Peyer's patch (tissue), 4 donors: ENCODE results near the gene GFRA3. TPM values are rescaled to one million over a fixed set of nuclear protein-coding genes. Genes with fewer than 3 reads are reported as not detected.
"Not testable (repeated sequence)": the region's sequence is repeated elsewhere in the genome, so short reads cannot be mapped to it uniquely, and the experiment has no call there.

Experiments
- DNase-seq, 3 donors: peaks; one replicate each; pipeline ENCODE4 v3.0.0-alpha.2; 2017 to 2019
- H3K27ac ChIP-seq, 4 donors: fragments of 200-600 bp; sonication (generic); one replicate each; pipeline ENCODE4 v1.5.1; 2016 to 2019
- H3K27me3 ChIP-seq, 2 donors: fragments of 200-600 bp; sonication (generic); one replicate each; pipeline ENCODE4 v1.5.1; 2019
- H3K36me3 ChIP-seq, 3 donors: fragments of 200-600 bp; sonication (generic); one replicate each; pipeline ENCODE4 v1.5.1; 2016 to 2019
- H3K4me1 ChIP-seq, 4 donors: fragments of 200-600 bp; sonication (generic); one replicate each; pipeline ENCODE4 v1.5.1; 2016 to 2019
- H3K4me3 ChIP-seq, 4 donors: fragments of 200-600 bp; sonication (generic); 1 replicate in 3 of 4; 2 replicates in 1 of 4; pipeline ENCODE4 v1.5.1; 2016 to 2019; ENCODE audit warnings: mild to moderate bottlenecking in 1 of 4
- H3K9me3 ChIP-seq, 4 donors: fragments of 200-600 bp; sonication (generic); one replicate each; pipeline ENCODE4 v1.5.1; 2016 to 2019; ENCODE audit warnings: mild to moderate bottlenecking in 1 of 4
- POLR2A ChIP-seq, 2 donors: fragments of 450-650 bp; IDR thresholded peaks; one replicate each; pipeline ENCODE4 v1.5.1; 2017; ENCODE audit warnings: antibody characterized with exemption in 2 of 2, mild to moderate bottlenecking in 2 of 2, moderate library complexity in 2 of 2
- total RNA-seq, 4 donors: library from RNA; depleted of rRNA; stranded (reverse); fragments of >200 nt; gene quantifications; one replicate each; pipeline ENCODE4 v1.1.0, GENCODE V29; 2016
- TF ChIP-seq, protein P1 (sequence below), 6 experiments: fragments of 450-650 bp in 4 of 6; fragments of 200-600 bp in 2 of 6; sonication (generic) in 1 of 6; IDR thresholded peaks; one replicate each; pipeline ENCODE4 v1.5.1; 2017 to 2019; ENCODE audit warnings: antibody characterized with exemption in 6 of 6, mild to moderate bottlenecking in 3 of 6, moderate library complexity in 1 of 6

GFRA3 gene
- total RNA-seq, 4 donors from 2014 or later, result not detected

DNA sequence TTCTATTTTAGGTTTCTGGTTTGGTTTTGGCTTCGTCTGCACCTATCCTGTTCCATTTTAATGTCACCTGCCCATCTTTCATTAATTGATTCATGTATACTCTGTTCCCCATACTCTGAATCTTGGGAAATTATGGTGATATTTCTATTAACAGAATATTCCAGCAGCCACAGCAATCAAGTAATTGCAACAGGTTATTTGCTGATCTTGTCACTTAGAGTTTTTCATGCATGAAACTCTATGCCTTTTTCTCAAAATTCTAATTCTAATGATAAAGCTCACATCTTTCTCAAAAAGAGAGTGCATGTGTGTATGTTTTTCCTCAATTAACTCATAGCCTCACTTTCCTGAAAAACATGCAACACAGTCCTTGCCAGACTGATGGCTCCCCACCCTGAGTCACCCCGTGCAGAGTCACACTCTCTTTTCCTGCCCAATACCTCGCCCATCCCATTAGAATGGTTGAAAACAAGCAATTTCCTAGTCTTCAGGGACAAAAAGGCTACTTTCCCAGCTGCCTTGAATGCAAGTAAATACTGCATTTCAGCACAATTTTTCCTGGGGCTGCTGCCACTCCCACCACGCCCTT, 15.6 kb downstream of the GFRA3 start:
- TF ChIP-seq POLR2A (IDR thresholded peaks at IDR 0.05), result no peak
- TF ChIP-seq, protein P1, sequence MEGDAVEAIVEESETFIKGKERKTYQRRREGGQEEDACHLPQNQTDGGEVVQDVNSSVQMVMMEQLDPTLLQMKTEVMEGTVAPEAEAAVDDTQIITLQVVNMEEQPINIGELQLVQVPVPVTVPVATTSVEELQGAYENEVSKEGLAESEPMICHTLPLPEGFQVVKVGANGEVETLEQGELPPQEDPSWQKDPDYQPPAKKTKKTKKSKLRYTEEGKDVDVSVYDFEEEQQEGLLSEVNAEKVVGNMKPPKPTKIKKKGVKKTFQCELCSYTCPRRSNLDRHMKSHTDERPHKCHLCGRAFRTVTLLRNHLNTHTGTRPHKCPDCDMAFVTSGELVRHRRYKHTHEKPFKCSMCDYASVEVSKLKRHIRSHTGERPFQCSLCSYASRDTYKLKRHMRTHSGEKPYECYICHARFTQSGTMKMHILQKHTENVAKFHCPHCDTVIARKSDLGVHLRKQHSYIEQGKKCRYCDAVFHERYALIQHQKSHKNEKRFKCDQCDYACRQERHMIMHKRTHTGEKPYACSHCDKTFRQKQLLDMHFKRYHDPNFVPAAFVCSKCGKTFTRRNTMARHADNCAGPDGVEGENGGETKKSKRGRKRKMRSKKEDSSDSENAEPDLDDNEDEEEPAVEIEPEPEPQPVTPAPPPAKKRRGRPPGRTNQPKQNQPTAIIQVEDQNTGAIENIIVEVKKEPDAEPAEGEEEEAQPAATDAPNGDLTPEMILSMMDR (IDR thresholded peaks at IDR 0.05), result no peak
- Histone ChIP-seq H3K27me3 (no peaks in the 10 kb centered on the region), H3K36me3 (no peaks in the 10 kb centered on the region), H3K27ac (no peak overlapping the region), H3K9me3 (no peaks in the 10 kb centered on the region), H3K4me1 (no peaks in the 10 kb centered on the region), H3K4me3 (no peak overlapping the region)
- no peak for DNase-seq

GRCh38 chr5:138257583-138257982, 16.8 kb downstream of the GFRA3 start:
- Histone ChIP-seq H3K36me3 (no peaks in the 10 kb centered on the region), H3K4me1 (no peaks in the 10 kb centered on the region), H3K27me3 (no peaks in the 10 kb centered on the region), H3K4me3 (no peak overlapping the region), H3K27ac (no peak overlapping the region), H3K9me3 (no peaks in the 10 kb centered on the region)
- TF ChIP-seq, protein P1 (IDR thresholded peaks at IDR 0.05), result no peak
- no peak for TF ChIP-seq POLR2A (IDR thresholded peaks at IDR 0.05)
- no peak for DNase-seq

GRCh38 chr5:138252944-138253343, 21.5 kb downstream of the GFRA3 start:
- no peak overlapping the region for H3K27ac ChIP-seq
- no peaks in the 10 kb centered on the region for H3K4me1 ChIP-seq
- TF ChIP-seq, protein P1 (IDR thresholded peaks at IDR 0.05), result no peak
- no peak for TF ChIP-seq POLR2A (IDR thresholded peaks at IDR 0.05)
- no peak for DNase-seq
- H3K4me3 ChIP-seq, result no peak overlapping the region
- no peaks in the 10 kb centered on the region for H3K36me3 ChIP-seq
- H3K9me3 ChIP-seq, result no peaks in the 10 kb centered on the region
- no peaks in the 10 kb centered on the region for H3K27me3 ChIP-seq

GRCh38 chr5:138247800-138248199, 26.6 kb downstream of the GFRA3 start:
- H3K4me3 ChIP-seq, H3K27ac ChIP-seq, DNase-seq, H3K27me3 ChIP-seq, H3K9me3 ChIP-seq, H3K4me1 ChIP-seq, H3K36me3 ChIP-seq: not testable (repeated sequence)

- H3K27ac ChIP-seq, result no peak overlapping the region
- H3K4me3 ChIP-seq, result no peak overlapping the region
- peaks cover 0 to 5% of the 10 kb centered on the region in 2 donors for H3K27me3 ChIP-seq
- peaks cover 0 to 6% (median 0%) of the 10 kb centered on the region in 4 donors for H3K4me1 ChIP-seq
- no peaks in the 10 kb centered on the region for H3K9me3 ChIP-seq
- DNase-seq, result no peak
- H3K36me3 ChIP-seq, result no peaks in the 10 kb centered on the region
- TF ChIP-seq, protein P1 (IDR thresholded peaks at IDR 0.05), result no peak
- TF ChIP-seq POLR2A (IDR thresholded peaks at IDR 0.05), result no peak
Observed at GRCh38 chr5:138246822-138247221, 27.6 kb downstream of the GFRA3 start.

DNA sequence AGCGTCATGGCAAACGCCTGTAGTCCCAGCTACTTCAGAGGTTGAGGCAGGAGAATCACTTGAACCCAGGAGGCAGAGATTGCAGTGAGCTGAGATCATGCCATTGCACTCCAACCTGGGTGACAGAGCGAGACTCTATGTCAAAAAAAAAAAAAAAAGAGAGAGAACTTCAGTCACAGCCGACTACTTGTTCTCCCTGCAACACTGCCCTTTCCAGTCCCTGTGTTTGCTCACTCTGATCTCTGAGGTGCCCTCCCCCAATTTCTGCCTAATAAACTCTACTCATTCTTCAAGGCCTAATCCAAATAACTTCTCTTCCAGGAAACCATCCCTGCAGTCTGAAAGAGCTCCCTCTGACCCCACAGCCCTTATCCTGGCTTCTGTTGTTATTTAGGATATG, 28.1 kb downstream of the GFRA3 start:
- Histone ChIP-seq H3K9me3 (no peaks in the 10 kb centered on the region), H3K4me3 (no peak overlapping the region), H3K4me1 (peaks cover 0 to 9% (median 0%) of the 10 kb centered on the region in 4 donors), H3K27ac (no peak overlapping the region), H3K36me3 (no peaks in the 10 kb centered on the region), H3K27me3 (peaks cover 0 to 9% of the 10 kb centered on the region in 2 donors)
- no peak for DNase-seq
- TF ChIP-seq, protein P1 (IDR thresholded peaks at IDR 0.05), result no peak
- no peak for TF ChIP-seq POLR2A (IDR thresholded peaks at IDR 0.05)
